Measurements from ENCODE around the gene MVK. TPM values are rescaled to one million over a fixed set of nuclear protein-coding genes. Genes with fewer than 3 reads are reported as not detected.

Gene MVK
- total RNA-seq, 1 donor from 2014 or later = 12.4 TPM

- Mint-ChIP-seq H3K27me3 (ENCODE audit: low read depth, unreplicated experiment) (no peaks in the 10 kb centered on the region), H3K27ac (ENCODE audit: unreplicated experiment) (no peak overlapping the region), H3K4me3 (ENCODE audit: unreplicated experiment) (no peak overlapping the region), H3K4me1 (ENCODE audit: low read depth, unreplicated experiment) (no peaks in the 10 kb centered on the region), H3K36me3 (ENCODE audit: low read depth, unreplicated experiment) (peaks cover 20% of the 10 kb centered on the region), H3K9me3 (ENCODE audit: unreplicated experiment) (no peaks in the 10 kb centered on the region)
- DNase-seq (ENCODE audit: low read depth) (no peak), FAIRE-seq (no peak)
- Histone ChIP-seq H3K4me3 (ENCODE audit: insufficient read depth, low read depth, low read length) (no peak overlapping the region), H3K9me3 (ENCODE audit: insufficient read depth, low read depth, low read length) (no peaks in the 10 kb centered on the region), H4K20me1 (ENCODE audit: insufficient read depth, low read length) (no peaks in the 10 kb centered on the region), H3K4me2 (ENCODE audit: low read length) (no peak overlapping the region), H3K79me2 (ENCODE audit: insufficient read depth, low read length) (no peaks in the 10 kb centered on the region), H3K4me1 (ENCODE audit: insufficient read depth, low read length) (no peaks in the 10 kb centered on the region), H2AFZ (ENCODE audit: low read depth, low read length) (no peak overlapping the region), H3K9ac (ENCODE audit: low read length) (no peak overlapping the region), H3K27me3 (ENCODE audit: insufficient read depth, low read length) (no peaks in the 10 kb centered on the region), H3K27ac (ENCODE audit: low read depth, low read length) (no peak overlapping the region), H3K36me3 (ENCODE audit: insufficient read depth, low read length) (no peaks in the 10 kb centered on the region)
- TF ChIP-seq CTCF (IDR thresholded peaks at IDR 0.05; ENCODE audit: insufficient read depth, low read depth, low read length) (no peak), EZH2 (IDR thresholded peaks at IDR 0.05; ENCODE audit: insufficient read depth, low read length) (no peak)
Measured at GRCh38 chr12:109529691-109530640, 43.6 kb upstream of the MVK start.

DNA sequence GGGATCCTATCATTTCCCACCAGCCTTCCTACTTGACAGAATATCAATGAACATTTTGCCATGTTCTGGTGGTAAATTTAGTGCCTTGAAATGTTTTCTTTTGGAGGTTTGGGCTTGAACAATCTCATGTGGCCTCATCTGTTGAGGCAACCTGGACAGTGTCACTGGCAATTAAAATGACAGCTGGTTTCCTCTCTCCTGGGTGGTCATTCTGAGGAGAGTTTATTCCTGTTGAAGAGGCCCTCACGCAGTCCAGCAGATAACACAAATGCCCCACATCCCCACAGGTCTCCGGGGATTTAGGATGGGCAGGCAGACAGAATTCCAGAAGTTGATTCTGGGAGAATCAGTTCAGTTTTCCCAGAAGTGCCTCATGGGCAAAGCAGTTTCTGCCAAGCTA lies 42.2 kb upstream of the MVK start:
- no peaks in the 10 kb centered on the region for H3K36me3 ChIP-seq (ENCODE audit: insufficient read depth, low read length)
- FAIRE-seq (no peak), DNase-seq (ENCODE audit: low read depth) (no peak)
- Mint-ChIP-seq H3K9me3 (ENCODE audit: unreplicated experiment) (no peaks in the 10 kb centered on the region), H3K27ac (ENCODE audit: unreplicated experiment) (no peak overlapping the region), H3K27me3 (ENCODE audit: low read depth, unreplicated experiment) (peaks cover 2% of the 10 kb centered on the region), H3K36me3 (ENCODE audit: low read depth, unreplicated experiment) (peaks cover 28% of the 10 kb centered on the region), H3K4me3 (ENCODE audit: unreplicated experiment) (no peak overlapping the region), H3K4me1 (ENCODE audit: low read depth, unreplicated experiment) (no peaks in the 10 kb centered on the region)
- no peaks in the 10 kb centered on the region for H3K27me3 ChIP-seq (ENCODE audit: insufficient read depth, low read length)
- H2AFZ ChIP-seq (ENCODE audit: low read depth, low read length) = no peak overlapping the region
- H3K4me1 ChIP-seq (ENCODE audit: insufficient read depth, low read length) = no peaks in the 10 kb centered on the region
- no peaks in the 10 kb centered on the region for H4K20me1 ChIP-seq (ENCODE audit: insufficient read depth, low read length)
- TF ChIP-seq CTCF (IDR thresholded peaks at IDR 0.05; ENCODE audit: insufficient read depth, low read depth, low read length) (no peak), EZH2 (IDR thresholded peaks at IDR 0.05; ENCODE audit: insufficient read depth, low read length) (no peak)
- no peaks in the 10 kb centered on the region for H3K9me3 ChIP-seq (ENCODE audit: insufficient read depth, low read depth, low read length)
- H3K27ac ChIP-seq (ENCODE audit: low read depth, low read length) = no peak overlapping the region
- no peaks in the 10 kb centered on the region for H3K79me2 ChIP-seq (ENCODE audit: insufficient read depth, low read length)
- H3K4me2 ChIP-seq (ENCODE audit: low read length) = no peak overlapping the region
- no peak overlapping the region for H3K4me3 ChIP-seq (ENCODE audit: insufficient read depth, low read depth, low read length)
- no peak overlapping the region for H3K9ac ChIP-seq (ENCODE audit: low read length)

Data from astrocyte (in vitro differentiated cells and primary cell).